SK-N-MC (cell line): Measurements from ENCODE around the gene SIMC1.
"Not testable (repeated sequence)": the region's sequence is repeated elsewhere in the genome, so short reads cannot be mapped to it uniquely, and the experiment has no call there.

ENCODE experiments used
- EZH2 ChIP-seq: fragments of 200-600 bp; sonication (generic); IDR thresholded peaks from one replicate; pipeline ENCODE4 v1.6.1; 2017; ENCODE audit warnings: antibody characterized with exemption
- FOXP2 ChIP-seq: optimal IDR thresholded peaks from 2 replicates; pipeline ENCODE3; 2011; ENCODE audit warnings: mild to moderate bottlenecking, moderate library complexity; ENCODE audit not compliant: insufficient read depth; ENCODE audit errors: extremely low read length, control extremely low read depth
- POLR2AphosphoS5 ChIP-seq: IDR thresholded peaks from 2 replicates; pipeline ENCODE4 v1.6.1; 2012; ENCODE audit warnings: mild to moderate bottlenecking, low read depth, low read length, borderline replicate concordance

GRCh38 chr5:176193636-176194035 is 44.6 kb upstream of the SIMC1 start:
- TF ChIP-seq POLR2AphosphoS5, EZH2, FOXP2: not testable (repeated sequence)
